Thoracic aorta (tissue), 2 donors: ENCODE data around the gene NWD2. TPM values are rescaled to one million over a fixed set of nuclear protein-coding genes. Genes with fewer than 3 reads are reported as not detected.

Experiments
- ATAC-seq: fragments of 150-250 bp; one replicate; pipeline ENCODE4 v1.8.0; 2017; ENCODE audit warnings: low read depth; ENCODE audit not compliant: insufficient number of reproducible peaks, low FRiP score
- DNase-seq: peaks from one replicate; pipeline ENCODE4 v3.0.0-alpha.2; 2020; ENCODE audit warnings: low spot score
- H3K27ac ChIP-seq, 2 donors: fragments of 200-600 bp; sonication (generic); 1 replicate in 1 of 2; 2 replicates in 1 of 2; pipeline ENCODE4 v1.5.1; 2016; ENCODE audit warnings: mild to moderate bottlenecking in 2 of 2, moderate library complexity in 2 of 2
- H3K27me3 ChIP-seq: fragments of 200-600 bp; sonication (generic); replicated peaks from 2 replicates; pipeline ENCODE4 v1.6.0; 2016; ENCODE audit warnings: mild to moderate bottlenecking; ENCODE audit not compliant: insufficient read depth
- H3K36me3 ChIP-seq: fragments of 200-600 bp; sonication (generic); one replicate; pipeline ENCODE4 v1.5.1; 2016
- H3K4me1 ChIP-seq, 2 donors: fragments of 200-600 bp; sonication (generic); 1 replicate in 1 of 2; 2 replicates in 1 of 2; pipeline versions ENCODE4 v1.5.1 to v1.6.0; 2016; ENCODE audit warnings: low read depth in 2 of 2, mild to moderate bottlenecking in 1 of 2; ENCODE audit not compliant: control insufficient read depth in 1 of 2
- H3K4me3 ChIP-seq: fragments of 200-600 bp; sonication (generic); 2 replicates; pipeline ENCODE4 v1.5.1; 2016; ENCODE audit warnings: mild to moderate bottlenecking
- H3K9me3 ChIP-seq: fragments of 200-600 bp; sonication (generic); 2 replicates; pipeline ENCODE4 v1.5.1; 2016
- total RNA-seq, 2 donors: library from RNA; depleted of rRNA; stranded (reverse); fragments of >200 nt; gene quantifications; one replicate each; pipeline versions ENCODE4 v1.1.0 to v1.2.3, GENCODE V29; 2016
- TF ChIP-seq, protein P1 (sequence below): fragments of 200-600 bp; sonication (generic); IDR thresholded peaks from one replicate; pipeline ENCODE4 v1.5.1; 2019; ENCODE audit warnings: antibody characterized with exemption

NWD2 gene
- total RNA-seq, 2 donors from 2014 or later: not detected

DNA sequence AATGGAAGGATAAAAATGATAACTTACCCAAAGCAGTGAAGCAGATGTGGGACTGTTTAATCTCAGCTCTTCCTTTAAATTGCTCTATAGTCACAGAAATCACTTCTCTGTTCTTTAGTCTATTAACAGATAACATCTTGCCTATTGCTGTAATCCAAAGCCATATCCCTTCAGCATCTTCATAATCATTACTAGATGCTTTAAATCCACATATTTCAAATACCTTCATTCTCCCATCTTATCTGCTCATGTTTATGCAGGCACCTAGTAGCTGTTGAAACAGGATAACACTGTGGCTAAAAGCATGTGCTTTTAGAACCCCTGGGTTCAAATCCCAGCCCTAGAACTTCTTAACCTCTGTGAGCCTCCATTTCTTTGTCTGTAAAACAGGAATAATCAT is 231.7 kb downstream of the NWD2 start:
- DNase-seq (no peak), ATAC-seq (no peak)
- Histone ChIP-seq H3K9me3 (no peaks in the 10 kb centered on the region), H3K4me3 (no peak overlapping the region), H3K36me3 (no peaks in the 10 kb centered on the region), H3K4me1 (no peaks in the 10 kb centered on the region), H3K27ac (no peak overlapping the region), H3K27me3 (no peaks in the 10 kb centered on the region)
- TF ChIP-seq, protein P1, sequence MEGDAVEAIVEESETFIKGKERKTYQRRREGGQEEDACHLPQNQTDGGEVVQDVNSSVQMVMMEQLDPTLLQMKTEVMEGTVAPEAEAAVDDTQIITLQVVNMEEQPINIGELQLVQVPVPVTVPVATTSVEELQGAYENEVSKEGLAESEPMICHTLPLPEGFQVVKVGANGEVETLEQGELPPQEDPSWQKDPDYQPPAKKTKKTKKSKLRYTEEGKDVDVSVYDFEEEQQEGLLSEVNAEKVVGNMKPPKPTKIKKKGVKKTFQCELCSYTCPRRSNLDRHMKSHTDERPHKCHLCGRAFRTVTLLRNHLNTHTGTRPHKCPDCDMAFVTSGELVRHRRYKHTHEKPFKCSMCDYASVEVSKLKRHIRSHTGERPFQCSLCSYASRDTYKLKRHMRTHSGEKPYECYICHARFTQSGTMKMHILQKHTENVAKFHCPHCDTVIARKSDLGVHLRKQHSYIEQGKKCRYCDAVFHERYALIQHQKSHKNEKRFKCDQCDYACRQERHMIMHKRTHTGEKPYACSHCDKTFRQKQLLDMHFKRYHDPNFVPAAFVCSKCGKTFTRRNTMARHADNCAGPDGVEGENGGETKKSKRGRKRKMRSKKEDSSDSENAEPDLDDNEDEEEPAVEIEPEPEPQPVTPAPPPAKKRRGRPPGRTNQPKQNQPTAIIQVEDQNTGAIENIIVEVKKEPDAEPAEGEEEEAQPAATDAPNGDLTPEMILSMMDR: no peak

- Histone ChIP-seq H3K36me3 (no peaks in the 10 kb centered on the region), H3K27me3 (no peaks in the 10 kb centered on the region), H3K4me3 (no peak overlapping the region), H3K9me3 (no peaks in the 10 kb centered on the region), H3K27ac (no peak overlapping the region), H3K4me1 (no peaks in the 10 kb centered on the region)
- DNase-seq (no peak), ATAC-seq (no peak)
- TF ChIP-seq, protein P1: no peak
These were observed 232.1 kb downstream of the NWD2 start for GRCh38 chr4:37476691-37477090.

DNA sequence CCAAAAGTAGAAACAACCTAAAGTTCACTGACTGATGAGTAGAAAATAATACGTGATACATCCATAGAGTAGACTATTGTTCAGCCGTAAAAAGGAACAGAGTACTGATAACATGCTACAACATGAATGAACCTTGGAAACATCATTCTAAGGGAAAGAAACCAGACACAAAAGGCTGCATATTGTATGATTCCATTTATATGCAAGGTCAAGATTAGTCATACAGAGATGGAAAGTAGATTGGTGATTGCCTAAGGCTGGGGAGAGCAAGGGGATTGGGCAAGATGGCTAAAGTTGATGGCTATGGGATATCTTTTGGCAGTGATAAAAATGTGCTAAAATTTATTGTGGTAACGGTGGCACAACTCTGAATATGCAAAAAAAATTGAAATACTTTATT is 232.6 kb downstream of the NWD2 start:
- no peak overlapping the region for H3K27ac ChIP-seq
- ATAC-seq (no peak), DNase-seq (no peak)
- H3K4me3 ChIP-seq: no peak overlapping the region
- TF ChIP-seq, protein P1: no peak
- no peaks in the 10 kb centered on the region for H3K36me3 ChIP-seq
- H3K9me3 ChIP-seq: no peaks in the 10 kb centered on the region
- no peaks in the 10 kb centered on the region for H3K4me1 ChIP-seq
- H3K27me3 ChIP-seq: no peaks in the 10 kb centered on the region

- no peak for DNase-seq
- Histone ChIP-seq H3K4me3 (no peak overlapping the region), H3K9me3 (no peaks in the 10 kb centered on the region), H3K4me1 (no peaks in the 10 kb centered on the region), H3K27ac (no peak overlapping the region), H3K36me3 (no peaks in the 10 kb centered on the region), H3K27me3 (no peaks in the 10 kb centered on the region)
- TF ChIP-seq, protein P1: no peak
- ATAC-seq: no peak
These were observed 233.6 kb downstream of the NWD2 start for GRCh38 chr4:37478151-37478550.

DNA sequence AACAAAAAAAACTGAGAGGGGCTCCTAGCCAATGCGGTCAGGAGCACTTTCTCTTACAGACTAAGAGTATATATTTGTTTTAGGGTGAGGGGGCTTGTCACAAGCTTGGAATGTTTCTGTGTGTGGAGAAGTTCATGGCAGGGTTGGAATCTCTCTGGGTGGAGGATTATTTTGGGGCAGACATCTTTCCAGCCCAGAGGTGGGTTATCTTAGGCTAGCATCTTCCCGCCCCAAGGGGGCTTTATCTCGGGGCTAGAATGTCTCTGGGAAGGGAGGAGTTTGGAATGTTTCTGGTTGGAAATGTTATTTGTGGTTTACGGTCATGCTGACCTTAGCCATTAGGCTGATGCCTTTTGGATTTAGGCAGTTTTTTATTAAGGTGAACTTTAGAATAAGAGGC is 236.0 kb downstream of the NWD2 start:
- Histone ChIP-seq H3K4me1 (no peaks in the 10 kb centered on the region), H3K9me3 (no peaks in the 10 kb centered on the region), H3K36me3 (no peaks in the 10 kb centered on the region), H3K4me3 (no peak overlapping the region), H3K27me3 (no peaks in the 10 kb centered on the region), H3K27ac (no peak overlapping the region)
- no peak for DNase-seq
- TF ChIP-seq, protein P1: no peak
- ATAC-seq: no peak
